RWPE1 (cell line): ENCODE results near the gene PPM1G.
A peak's percentile ranks its signal among the peaks of the same experiment; 100 is the strongest.

Source experiments
- CTCF ChIA-PET: fragments of 350-600 bp; sonication (Branson Sonifier 250); formaldehyde crosslinking; extraction: SDS; loops from one replicate; lab custom pipeline; 2021; lab: Yijun Ruan, JAX
- POLR2A ChIA-PET: fragments of 400-600 bp; formaldehyde crosslinking; extraction: SDS; loops from one replicate; lab custom pipeline; 2020; ENCODE audit warnings: antibody characterized with exemption; ENCODE audit not compliant: low non-redundant PET; lab: Yijun Ruan, JAX
- DNase-seq: peaks from one replicate; pipeline ENCODE4 v3.0.0; 2012; ENCODE audit warnings: low spot score
- H3K27ac ChIP-seq: fragments of 450-650 bp; 2 replicates; pipeline ENCODE4 v1.5.1; 2017
- CTCF ChIP-seq: fragments of 450-650 bp; conservative IDR thresholded peaks from 2 replicates; pipeline ENCODE4 v1.5.1; 2017; ENCODE audit warnings: low read depth, mild to moderate bottlenecking

The PPM1G gene

GRCh38 chr2:27377618-27378095, 31.7 kb downstream of the PPM1G start:
- TF ChIP-seq CTCF, result no peak
- ChIA-PET CTCF (interaction anchor here (0.9 kb wide), 1 partner anchor 13 kb away, joined by 3 read pairs; no protein-coding TSS in a partner anchor), POLR2A (no interaction called here)
- DNase-seq, result no peak
- peak overlapping the region; percentile 54 for H3K27ac ChIP-seq

- ChIA-PET CTCF (interaction anchor here (0.9 kb wide), 1 partner anchor 14 kb away, joined by 3 read pairs; no protein-coding TSS in a partner anchor), POLR2A (no interaction called here)
- H3K27ac ChIP-seq, result peak overlapping the region; percentile 54
Measured at GRCh38 chr2:27376866-27377617, 32.3 kb downstream of the PPM1G start.

GRCh38 chr2:27376151-27376865, 33.1 kb downstream of the PPM1G start:
- POLR2A ChIA-PET, result no interaction called here
- no peak for TF ChIP-seq CTCF
- CTCF ChIA-PET, result no interaction called here
- no peak for DNase-seq
- H3K27ac ChIP-seq, result peak overlapping the region; percentile 54

More at GRCh38 chr2:27376866-27377617, 32.3 kb downstream of the PPM1G start:
- no peak for DNase-seq
- no peak for TF ChIP-seq CTCF

- peak overlapping the region; percentile 54 for H3K27ac ChIP-seq
- DNase-seq, result no peak
- TF ChIP-seq CTCF, result no peak
- POLR2A ChIA-PET, result interaction anchor here (0.6 kb wide), 1 partner anchor 254 kb away, joined by 4 read pairs; no protein-coding TSS in a partner anchor
- CTCF ChIA-PET, result no interaction called here
Measured at GRCh38 chr2:27375513-27376099, 33.8 kb downstream of the PPM1G start.

- CTCF ChIA-PET, result interaction anchor here (0.6 kb wide), 1 partner anchor 287 kb away, joined by 3 read pairs; no protein-coding TSS in a partner anchor
- POLR2A ChIA-PET, result no interaction called here
- DNase-seq, result no peak
- H3K27ac ChIP-seq, result peak overlapping the region; percentile 20; the same call in 1 of the 2 replicates
- no peak for TF ChIP-seq CTCF
Measured at GRCh38 chr2:27373567-27373966, 35.8 kb downstream of the PPM1G start.

GRCh38 chr2:27372937-27373336, 36.5 kb downstream of the PPM1G start:
- peak overlapping the region; percentile 20; the same call in 1 of the 2 replicates for H3K27ac ChIP-seq
- POLR2A ChIA-PET, result no interaction called here
- CTCF ChIA-PET, result interaction anchor here (0.8 kb wide), 1 partner anchor 108 kb away, joined by 3 read pairs; no protein-coding TSS in a partner anchor
- TF ChIP-seq CTCF, result no peak
- DNase-seq, result no peak
